Cardiac fibroblast (primary cell): ENCODE data around the gene TAF1C.
"Not testable (repeated sequence)": the region's sequence is repeated elsewhere in the genome, so short reads cannot be mapped to it uniquely, and the experiment has no call there.

Experiments
- DNase-seq, 2 donors: peaks; one replicate each; pipeline versions ENCODE4 v3.0.0 to v3.0.0-alpha.2; 2010; ENCODE audit warnings: low read depth in 2 of 2
- H3K4me3 ChIP-seq, 2 donors: replicated peaks in 1 of 2; 1 replicate in 1 of 2; 2 replicates in 1 of 2; pipeline ENCODE4 v1.5.1; 2011; ENCODE audit warnings: low read depth in 2 of 2, low read length in 2 of 2, mild to moderate bottlenecking in 2 of 2, moderate library complexity in 1 of 2
- CTCF ChIP-seq: IDR thresholded peaks from one replicate; pipeline ENCODE4 v1.5.1; 2011; ENCODE audit warnings: low read depth, mild to moderate bottlenecking, low read length, inconsistent platforms

The TAF1C gene

GRCh38 chr16:84212154-84212553 is 25.3 kb upstream of the TAF1C start:
- DNase-seq = no peak
- no peak overlapping the region for H3K4me3 ChIP-seq
- no peak for TF ChIP-seq CTCF

- no peak for DNase-seq
- TF ChIP-seq CTCF = no peak
- H3K4me3 ChIP-seq = no peak overlapping the region
Measured at GRCh38 chr16:84209989-84210388, 23.1 kb upstream of the TAF1C start.

- H3K4me3 ChIP-seq = no peak overlapping the region
- no peak for DNase-seq
- TF ChIP-seq CTCF = no peak
Measured at GRCh38 chr16:84207879-84208278, 21.0 kb upstream of the TAF1C start.

GRCh38 chr16:84207251-84207650 is 20.4 kb upstream of the TAF1C start:
- H3K4me3 ChIP-seq = no peak overlapping the region
- DNase-seq = no peak
- no peak for TF ChIP-seq CTCF

GRCh38 chr16:84205976-84206691 is 19.3 kb upstream of the TAF1C start:
- no peak for DNase-seq
- TF ChIP-seq CTCF = no peak
- no peak overlapping the region for H3K4me3 ChIP-seq

GRCh38 chr16:84205123-84205522 is 18.3 kb upstream of the TAF1C start:
- H3K4me3 ChIP-seq = not testable (repeated sequence)
- DNase-seq = peak in 1 of 2 donors; percentile 55

GRCh38 chr16:84204551-84204950 is 17.7 kb upstream of the TAF1C start:
- DNase-seq, H3K4me3 ChIP-seq: not testable (repeated sequence)

GRCh38 chr16:84199861-84200260 is 13.0 kb upstream of the TAF1C start:
- no peak for TF ChIP-seq CTCF
- no peak for DNase-seq
- no peak overlapping the region for H3K4me3 ChIP-seq
